DND-41 (cell line): ENCODE data around the gene KLF16.

Experiments
- ATAC-seq: fragments of 200-7000 bp; cut with Tn5 transposase; 3 replicates; pipeline ENCODE4 v1.9.1; 2021; ENCODE audit warnings: low read depth; ENCODE audit not compliant: insufficient read depth
- DNase-seq: peaks from one replicate; pipeline ENCODE4 v3.0.0-alpha.2; 2020
- H2AFZ ChIP-seq: 2 replicates; pipeline ENCODE4 v1.6.0; 2012; ENCODE audit warnings: low read depth, low read length
- H3K27ac ChIP-seq: 2 replicates; pipeline ENCODE4 v1.5.1; 2012; ENCODE audit warnings: low read length, inconsistent platforms
- H3K27me3 ChIP-seq: fragments of 200-600 bp; sonication (generic); 2 replicates; pipeline ENCODE4 v1.6.0; 2012; ENCODE audit warnings: low read length, mild to moderate bottlenecking, inconsistent platforms; ENCODE audit not compliant: insufficient read depth, poor library complexity
- H3K36me3 ChIP-seq: 2 replicates; pipeline ENCODE4 v1.5.1; 2012; ENCODE audit warnings: low read length, inconsistent platforms; ENCODE audit not compliant: insufficient read depth
- H3K4me1 ChIP-seq: 2 replicates; pipeline ENCODE4 v1.5.1; 2012; ENCODE audit warnings: mild to moderate bottlenecking, low read length; ENCODE audit not compliant: insufficient read depth
- H3K4me2 ChIP-seq: 2 replicates; pipeline ENCODE4 v1.6.0; 2012; ENCODE audit warnings: mild to moderate bottlenecking, moderate library complexity, low read length, inconsistent platforms; ENCODE audit not compliant: insufficient read depth
- H3K4me3 ChIP-seq, 2 experiments: fragments of 200-600 bp in 1 of 2; shearing (Covaris generic) in 1 of 2; 2 replicates each; pipeline ENCODE4 v1.5.1; 2012 to 2016; ENCODE audit warnings: inconsistent platforms in 2 of 2, low read length in 2 of 2, mild to moderate bottlenecking in 2 of 2, low read depth in 1 of 2, moderate library complexity in 1 of 2
- H3K79me2 ChIP-seq: 2 replicates; pipeline ENCODE4 v1.6.0; 2012; ENCODE audit warnings: low read length, inconsistent platforms; ENCODE audit not compliant: insufficient read depth
- H3K9ac ChIP-seq: 2 replicates; pipeline ENCODE4 v1.6.0; 2012; ENCODE audit warnings: low read depth, mild to moderate bottlenecking, inconsistent platforms, low read length, moderate library complexity
- H3K9me3 ChIP-seq: 2 replicates; pipeline ENCODE4 v1.5.1; 2012; ENCODE audit warnings: low read length, moderate library complexity, mild to moderate bottlenecking, inconsistent platforms; ENCODE audit not compliant: insufficient read depth, severe bottlenecking
- H4K20me1 ChIP-seq: 2 replicates; pipeline ENCODE4 v1.6.0; 2012; ENCODE audit warnings: low read length; ENCODE audit not compliant: insufficient read depth
- EZH2 ChIP-seq: IDR thresholded peaks from 3 replicates; pipeline ENCODE4 v1.6.1; 2012; ENCODE audit warnings: borderline replicate concordance, low read depth, mild to moderate bottlenecking, moderate library complexity, low read length, inconsistent platforms; ENCODE audit not compliant: severe bottlenecking
- TF ChIP-seq, protein P1 (sequence below): IDR thresholded peaks from 2 replicates; pipeline ENCODE4 v1.5.1; 2012; ENCODE audit warnings: borderline replicate concordance, low read length, moderate library complexity, mild to moderate bottlenecking; ENCODE audit not compliant: poor library complexity, severe bottlenecking; ENCODE audit errors: extremely low read depth

The KLF16 gene

GRCh38 chr19:1873524-1874473 lies 10.4 kb upstream of the KLF16 start:
- Histone ChIP-seq H3K9me3 (no peaks in the 10 kb centered on the region), H3K9ac (peak overlapping the region; percentile 98), H4K20me1 (peaks cover 36% of the 10 kb centered on the region), H3K79me2 (peaks cover 61% of the 10 kb centered on the region), H3K27ac (no peak overlapping the region), H3K36me3 (peaks cover 28% of the 10 kb centered on the region), H3K4me1 (peaks cover 32% of the 10 kb centered on the region), H2AFZ (no peak overlapping the region), H3K27me3 (no peaks in the 10 kb centered on the region), H3K4me3 (peak overlapping the region in 1 of 2 experiments; percentile 100; a peak in 2 of 4 replicates), H3K4me2 (peak overlapping the region; percentile 83)
- no peak for ATAC-seq
- DNase-seq: no peak
- TF ChIP-seq, protein P1, sequence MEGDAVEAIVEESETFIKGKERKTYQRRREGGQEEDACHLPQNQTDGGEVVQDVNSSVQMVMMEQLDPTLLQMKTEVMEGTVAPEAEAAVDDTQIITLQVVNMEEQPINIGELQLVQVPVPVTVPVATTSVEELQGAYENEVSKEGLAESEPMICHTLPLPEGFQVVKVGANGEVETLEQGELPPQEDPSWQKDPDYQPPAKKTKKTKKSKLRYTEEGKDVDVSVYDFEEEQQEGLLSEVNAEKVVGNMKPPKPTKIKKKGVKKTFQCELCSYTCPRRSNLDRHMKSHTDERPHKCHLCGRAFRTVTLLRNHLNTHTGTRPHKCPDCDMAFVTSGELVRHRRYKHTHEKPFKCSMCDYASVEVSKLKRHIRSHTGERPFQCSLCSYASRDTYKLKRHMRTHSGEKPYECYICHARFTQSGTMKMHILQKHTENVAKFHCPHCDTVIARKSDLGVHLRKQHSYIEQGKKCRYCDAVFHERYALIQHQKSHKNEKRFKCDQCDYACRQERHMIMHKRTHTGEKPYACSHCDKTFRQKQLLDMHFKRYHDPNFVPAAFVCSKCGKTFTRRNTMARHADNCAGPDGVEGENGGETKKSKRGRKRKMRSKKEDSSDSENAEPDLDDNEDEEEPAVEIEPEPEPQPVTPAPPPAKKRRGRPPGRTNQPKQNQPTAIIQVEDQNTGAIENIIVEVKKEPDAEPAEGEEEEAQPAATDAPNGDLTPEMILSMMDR: no peak
- TF ChIP-seq EZH2: no peak

DNA sequence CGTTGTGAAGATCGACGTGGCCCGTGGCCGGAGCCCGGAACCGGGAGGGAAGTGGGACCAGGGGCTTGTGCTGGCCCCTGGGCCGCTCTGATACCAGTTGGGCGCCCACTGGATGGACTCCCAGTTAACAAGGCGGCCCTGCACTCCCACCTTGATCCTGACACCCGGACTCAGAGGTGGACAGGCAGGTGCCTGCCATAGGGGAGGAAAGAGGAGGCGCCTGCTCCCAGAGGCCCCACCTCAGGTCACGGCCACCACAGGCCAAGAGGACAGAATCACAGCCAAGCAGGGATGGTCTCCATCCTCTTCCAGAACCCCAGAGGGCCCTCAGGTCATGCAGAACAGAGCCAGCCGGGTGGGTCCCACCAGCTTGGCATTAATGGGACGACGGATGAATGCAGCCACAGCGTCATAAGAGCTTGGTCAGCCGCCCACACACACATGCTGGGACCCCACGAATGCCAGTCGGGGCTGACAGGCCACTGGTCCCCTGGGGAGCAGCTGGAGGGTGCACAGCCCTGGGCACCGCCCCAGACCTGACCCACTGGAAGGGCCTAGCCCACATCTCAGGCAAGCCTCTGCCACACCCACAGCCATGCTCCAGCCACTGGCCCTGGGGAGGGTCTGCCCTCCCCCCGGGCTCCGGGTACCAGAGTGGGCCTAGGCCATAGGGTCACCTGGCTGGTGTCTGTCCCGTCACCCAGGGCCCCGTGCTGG lies 9.6 kb upstream of the KLF16 start:
- DNase-seq: no peak
- Histone ChIP-seq H3K4me3 (no peak overlapping the region), H3K4me1 (peaks cover 32% of the 10 kb centered on the region), H2AFZ (no peak overlapping the region), H3K27ac (no peak overlapping the region), H4K20me1 (peaks cover 36% of the 10 kb centered on the region), H3K79me2 (peaks cover 63% of the 10 kb centered on the region), H3K9ac (peak overlapping the region; percentile 98; the same call in 1 of the 2 replicates), H3K36me3 (peaks cover 28% of the 10 kb centered on the region), H3K27me3 (no peaks in the 10 kb centered on the region), H3K4me2 (peak overlapping the region; percentile 83), H3K9me3 (no peaks in the 10 kb centered on the region)
- no peak for TF ChIP-seq EZH2
- TF ChIP-seq, protein P1: no peak
- no peak for ATAC-seq

- peaks cover 36% of the 10 kb centered on the region for H4K20me1 ChIP-seq
- H3K36me3 ChIP-seq: peaks cover 28% of the 10 kb centered on the region
- TF ChIP-seq, protein P1: no peak
- no peak for TF ChIP-seq EZH2
- peaks cover 63% of the 10 kb centered on the region for H3K79me2 ChIP-seq
- no peak overlapping the region for H3K9ac ChIP-seq
- H3K4me3 ChIP-seq: no peak overlapping the region
- no peak overlapping the region for H3K4me2 ChIP-seq
- no peaks in the 10 kb centered on the region for H3K27me3 ChIP-seq
- no peak for ATAC-seq
- peaks cover 31% of the 10 kb centered on the region for H3K4me1 ChIP-seq
- no peak overlapping the region for H2AFZ ChIP-seq
- H3K9me3 ChIP-seq: no peaks in the 10 kb centered on the region
- DNase-seq: no peak
- no peak overlapping the region for H3K27ac ChIP-seq
Measured at GRCh38 chr19:1871630-1872029, 8.3 kb upstream of the KLF16 start.
